ENCODE measurements around the gene KIAA1671.

Gene KIAA1671

DNA sequence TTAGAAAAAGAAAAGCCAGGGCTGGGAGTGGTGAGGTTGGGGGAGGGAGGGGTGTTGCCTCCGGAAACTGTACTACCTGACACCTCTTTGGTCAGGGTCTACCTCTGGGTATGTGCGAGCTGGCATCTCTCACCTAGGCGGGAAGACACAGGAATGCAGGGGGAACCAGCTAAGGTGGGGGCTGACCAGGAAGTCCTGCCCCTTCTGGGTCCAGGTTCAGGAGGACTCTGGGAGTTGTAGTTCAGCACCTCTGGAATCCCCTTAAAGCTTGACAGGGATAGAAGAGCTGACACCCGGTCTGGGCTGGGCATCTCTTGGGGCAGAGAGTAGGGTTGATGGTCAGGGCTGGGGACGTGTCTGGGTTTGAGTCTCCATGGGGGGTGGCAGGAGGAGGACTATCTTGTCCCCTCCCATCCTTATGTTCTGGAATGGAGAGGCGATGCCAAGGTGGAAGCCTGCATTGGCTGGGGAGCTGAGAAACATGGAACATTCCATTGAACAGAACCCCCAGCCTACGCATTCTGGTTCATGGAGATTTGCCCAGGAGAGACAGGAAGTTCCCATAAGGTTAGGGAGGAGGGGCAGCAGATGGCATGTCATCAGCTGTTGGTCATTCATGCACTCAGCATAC is 2.1 kb upstream of the KIAA1671 start:
- in situ Hi-C loops (cut with MboI; ENCODE audit: low sequenced_read_pairs): no loop called here

DNA sequence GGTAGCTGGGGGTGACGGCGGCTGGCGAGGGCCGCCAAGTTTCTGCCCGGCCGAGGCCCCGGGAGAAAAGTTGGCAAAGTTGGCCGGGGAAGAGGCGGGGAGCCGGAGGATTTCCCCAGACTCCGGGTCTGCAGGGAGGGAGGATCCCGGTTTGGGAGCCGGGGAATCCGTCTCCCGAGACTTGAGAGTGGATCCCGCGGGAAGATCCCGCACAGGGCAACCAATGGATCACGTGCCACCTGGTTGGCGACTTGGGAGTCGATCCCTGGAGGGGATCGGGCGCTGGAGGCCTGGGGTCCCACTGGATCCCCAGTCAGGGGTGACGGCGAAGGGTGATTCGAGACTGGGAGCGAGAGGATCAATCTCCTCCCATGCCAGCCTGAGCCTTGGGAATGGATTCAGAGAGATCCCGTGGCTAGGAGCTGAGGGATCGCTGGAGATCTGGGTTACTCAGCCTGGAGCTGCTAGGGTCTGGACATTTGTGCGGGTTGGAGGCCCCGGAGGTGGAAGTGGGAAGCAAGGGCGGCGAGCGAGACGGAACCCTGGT is 394 bp downstream of the KIAA1671 start:
- in situ Hi-C loops (cut with MboI; ENCODE audit: low sequenced_read_pairs): no loop called here

DNA sequence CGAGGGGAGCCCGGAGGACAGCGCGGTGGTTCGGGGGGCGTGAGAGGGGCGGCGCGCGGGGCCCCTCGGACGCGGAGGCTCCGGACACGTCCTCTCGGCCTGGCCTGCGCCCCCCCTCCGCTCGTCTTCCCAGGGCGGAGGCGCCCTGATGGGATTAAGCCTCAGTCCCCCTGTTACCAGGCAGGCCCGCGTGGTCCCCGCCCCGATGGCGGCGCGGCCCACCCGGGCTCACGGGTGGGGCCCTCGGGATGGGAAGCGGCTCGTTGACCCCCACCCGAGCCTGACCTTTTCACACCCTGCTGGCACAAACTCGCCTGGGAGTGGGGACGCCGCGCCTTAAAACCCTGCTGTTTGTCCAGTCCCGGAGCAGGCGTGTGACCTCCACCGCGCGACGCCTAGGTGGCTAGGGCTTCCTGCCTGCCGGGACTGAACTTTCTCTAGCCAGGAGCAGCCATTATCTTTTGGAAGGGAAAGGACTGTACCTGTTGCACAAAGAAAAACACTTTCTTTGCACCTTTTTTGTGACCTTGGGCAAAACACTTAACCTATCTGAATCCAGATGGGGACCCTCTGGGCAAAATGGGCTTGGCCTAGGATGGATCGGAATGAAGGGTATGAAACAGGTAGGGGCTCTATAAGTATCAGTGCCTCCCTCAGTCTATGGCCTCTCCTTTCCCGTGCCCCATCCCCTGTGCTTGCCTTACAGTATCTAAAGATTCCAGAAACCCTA is 1.0 kb downstream of the KIAA1671 start:
- in situ Hi-C loops (cut with MboI; ENCODE audit: low sequenced_read_pairs): no loop called here

DNA sequence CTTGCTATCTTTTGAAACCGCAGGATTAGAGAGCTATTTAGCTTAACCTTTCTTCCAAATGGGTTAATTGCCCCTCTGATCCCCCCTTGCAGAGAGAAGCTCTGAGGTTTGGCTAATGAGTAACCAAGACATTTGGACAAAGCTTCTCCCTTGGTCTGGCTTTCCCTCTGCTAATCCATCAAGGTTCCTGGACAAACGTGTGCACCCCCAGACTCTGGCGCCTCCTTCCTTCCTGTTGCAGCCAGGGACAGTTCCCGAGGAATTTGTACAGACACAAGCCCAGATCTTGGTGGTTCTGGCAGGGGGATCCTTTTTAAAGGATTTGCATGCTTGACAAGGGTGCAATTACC is 1.6 kb downstream of the KIAA1671 start:
- in situ Hi-C loops (cut with MboI; ENCODE audit: low sequenced_read_pairs): no loop called here

DNA sequence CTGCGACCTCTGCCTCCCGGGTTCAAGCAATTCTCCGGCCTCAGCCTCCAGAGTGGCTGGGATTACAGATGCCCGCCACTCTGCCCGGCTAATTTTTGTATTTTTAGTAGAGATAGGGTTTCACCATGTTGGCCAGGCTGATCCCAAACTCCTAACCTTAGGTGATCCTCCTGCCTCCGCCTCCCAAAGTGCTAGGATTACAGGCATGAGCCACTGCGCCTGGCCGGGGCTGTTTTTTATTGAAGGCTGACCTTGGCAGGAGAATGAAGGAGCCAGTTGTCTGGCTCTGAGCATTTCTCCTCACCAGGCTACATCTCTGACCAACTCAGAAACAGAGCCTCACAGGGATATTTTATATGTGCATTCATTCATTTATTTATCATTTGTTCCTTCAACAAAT is 2.3 kb downstream of the KIAA1671 start:
- in situ Hi-C loops (cut with MboI; ENCODE audit: low sequenced_read_pairs): no loop called here

DNA sequence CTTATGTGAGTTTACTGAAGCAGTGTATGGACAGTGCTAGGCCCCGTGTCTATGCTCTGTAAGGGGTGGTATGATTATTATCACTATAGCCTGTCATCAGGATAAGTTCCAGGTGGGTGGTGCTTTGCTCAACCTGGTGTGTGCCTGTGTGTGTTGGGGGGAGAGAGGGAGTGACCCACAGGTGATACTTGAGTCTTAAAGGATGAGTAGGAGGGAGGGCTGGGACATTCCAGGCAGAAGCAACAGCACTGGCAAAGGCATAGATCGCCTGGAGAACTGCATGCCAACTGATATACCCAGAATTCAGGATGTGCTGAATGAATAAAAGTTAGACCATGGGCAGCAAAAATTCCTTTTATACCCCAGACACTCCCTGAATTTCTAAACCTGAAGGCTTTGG is 4.5 kb downstream of the KIAA1671 start:
- in situ Hi-C loops (cut with MboI; ENCODE audit: low sequenced_read_pairs): no loop called here

DNA sequence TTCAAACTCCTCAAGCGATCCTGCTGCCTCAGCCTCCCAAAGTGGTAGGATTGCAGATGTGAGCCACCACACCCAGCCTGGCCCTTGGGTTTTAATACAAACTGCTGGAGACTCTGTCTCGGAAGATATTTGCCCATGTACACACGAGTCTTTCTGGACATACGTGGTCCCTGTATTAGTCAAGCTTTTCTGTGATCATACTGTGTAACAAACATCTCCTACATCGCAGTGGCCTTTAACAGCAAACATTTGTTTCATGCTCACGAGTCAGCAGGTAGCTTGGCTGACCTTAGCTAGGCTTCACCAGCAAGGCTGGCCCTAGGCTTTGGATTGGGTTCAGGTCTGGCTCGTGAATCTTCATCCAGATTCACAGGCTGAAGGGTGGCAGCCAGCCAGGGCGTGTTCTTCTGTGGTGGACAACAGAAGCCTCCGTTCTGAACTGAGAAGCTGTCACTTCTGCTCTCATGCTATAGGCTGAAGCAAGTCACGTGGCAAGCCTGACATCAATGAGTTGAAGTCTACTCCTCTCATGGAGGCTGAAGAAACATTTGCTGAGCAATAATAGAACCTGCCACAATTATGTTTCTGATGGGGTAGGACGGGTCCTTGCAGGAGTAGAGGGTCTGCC is 8.8 kb downstream of the KIAA1671 start:
- in situ Hi-C loops (cut with MboI; ENCODE audit: low sequenced_read_pairs): no loop called here

DNA sequence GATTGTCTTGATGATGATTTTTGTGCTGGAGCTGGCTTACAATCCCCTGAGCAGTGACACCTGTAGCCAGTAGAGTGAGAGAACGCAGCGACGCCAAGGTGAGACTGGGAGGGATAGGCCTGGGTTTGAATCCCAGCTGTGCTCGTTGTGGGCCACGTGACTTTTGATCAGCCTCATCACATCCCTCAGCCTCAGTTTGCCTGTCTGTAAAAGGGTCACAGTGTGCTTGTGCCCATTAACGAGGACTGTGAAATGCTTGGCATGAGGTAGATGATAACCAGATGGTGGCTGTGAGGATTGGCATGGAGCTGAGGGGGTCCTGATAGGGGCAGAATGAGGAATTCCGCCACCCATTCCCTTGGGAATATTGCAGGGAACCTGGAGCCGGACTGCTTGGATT is 9.6 kb downstream of the KIAA1671 start:
- in situ Hi-C loops (cut with MboI; ENCODE audit: low sequenced_read_pairs): no loop called here

DNA sequence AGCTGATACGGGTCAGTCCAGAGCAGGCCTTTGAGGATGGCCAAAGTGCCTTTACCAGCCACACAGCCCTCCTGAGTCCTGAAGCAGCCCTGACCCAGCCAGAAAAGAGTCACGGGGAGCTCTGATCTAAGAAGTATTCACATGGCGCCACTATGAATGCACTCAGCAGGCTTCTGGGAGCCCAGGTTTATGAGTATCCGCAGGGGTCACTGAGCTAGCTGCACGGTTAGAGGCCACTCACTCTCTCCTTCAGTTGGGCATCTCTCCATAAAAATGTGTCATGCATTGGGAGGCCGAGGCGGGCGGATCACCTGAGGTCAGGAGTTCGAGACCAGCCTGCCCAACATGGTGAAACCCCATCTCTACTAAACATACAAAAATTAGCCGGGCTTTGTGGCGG is 10.3 kb downstream of the KIAA1671 start:
- in situ Hi-C loops (cut with MboI; ENCODE audit: low sequenced_read_pairs): no loop called here

DNA sequence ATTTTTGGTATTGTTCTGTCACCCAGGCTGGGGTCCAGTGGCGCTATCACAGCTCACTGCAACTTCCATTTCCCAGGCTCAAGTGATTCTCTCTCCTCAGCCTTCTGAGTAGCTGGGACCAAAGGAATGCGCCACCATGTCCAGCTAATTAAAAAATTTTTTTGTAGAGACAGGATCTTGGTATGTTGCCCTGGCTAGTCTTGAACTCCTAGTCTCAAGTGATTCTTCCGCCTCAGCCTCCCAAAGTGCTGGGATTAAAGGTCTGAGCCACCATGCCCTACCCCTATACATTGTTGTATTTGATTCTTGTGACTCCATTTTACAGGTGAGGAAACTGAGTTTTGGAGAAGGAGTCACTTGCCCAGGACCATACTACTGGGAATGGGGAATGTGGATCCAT is 11.9 kb downstream of the KIAA1671 start:
- in situ Hi-C loops (cut with MboI; ENCODE audit: low sequenced_read_pairs): no loop called here

DNA sequence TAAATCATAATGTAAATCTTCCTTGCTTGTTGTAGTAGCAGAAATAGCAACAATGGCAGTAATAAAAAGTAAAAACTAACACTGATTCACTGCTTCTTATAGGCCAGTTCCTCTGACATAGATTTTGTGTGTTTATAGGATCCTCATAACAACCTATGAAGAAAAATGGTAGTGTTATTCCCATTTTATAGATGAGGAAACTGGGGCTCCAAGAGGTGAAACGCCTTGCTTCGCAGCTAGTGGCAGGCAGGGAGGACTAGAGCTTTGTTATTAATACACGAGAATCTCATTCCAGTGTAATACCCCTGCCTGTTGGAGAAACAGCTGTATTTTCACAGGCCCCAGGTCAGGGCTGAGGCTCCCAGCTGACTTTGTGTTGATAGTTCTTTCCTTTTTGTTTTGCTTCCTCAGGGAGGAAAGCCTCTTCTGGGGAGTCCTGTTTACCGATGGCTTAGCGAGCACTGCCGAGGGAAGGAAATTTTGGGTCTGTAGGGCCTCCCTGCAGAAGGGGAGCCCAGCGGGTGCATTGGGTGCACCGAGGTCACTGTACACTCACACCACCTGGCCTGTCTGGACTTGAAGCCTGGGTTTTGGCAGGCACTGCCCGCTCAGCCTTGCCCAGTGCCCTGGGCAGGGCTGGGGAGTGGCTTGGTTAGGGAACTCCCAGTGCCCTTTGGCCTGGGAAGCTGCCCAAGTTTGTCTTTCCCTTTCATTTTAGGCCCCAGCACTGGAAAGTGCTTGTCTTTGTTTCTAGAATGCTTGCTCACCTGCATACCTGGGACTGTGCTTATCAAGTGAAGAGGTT is 13.5 kb downstream of the KIAA1671 start:
- in situ Hi-C loops (cut with MboI; ENCODE audit: low sequenced_read_pairs): no loop called here

DNA sequence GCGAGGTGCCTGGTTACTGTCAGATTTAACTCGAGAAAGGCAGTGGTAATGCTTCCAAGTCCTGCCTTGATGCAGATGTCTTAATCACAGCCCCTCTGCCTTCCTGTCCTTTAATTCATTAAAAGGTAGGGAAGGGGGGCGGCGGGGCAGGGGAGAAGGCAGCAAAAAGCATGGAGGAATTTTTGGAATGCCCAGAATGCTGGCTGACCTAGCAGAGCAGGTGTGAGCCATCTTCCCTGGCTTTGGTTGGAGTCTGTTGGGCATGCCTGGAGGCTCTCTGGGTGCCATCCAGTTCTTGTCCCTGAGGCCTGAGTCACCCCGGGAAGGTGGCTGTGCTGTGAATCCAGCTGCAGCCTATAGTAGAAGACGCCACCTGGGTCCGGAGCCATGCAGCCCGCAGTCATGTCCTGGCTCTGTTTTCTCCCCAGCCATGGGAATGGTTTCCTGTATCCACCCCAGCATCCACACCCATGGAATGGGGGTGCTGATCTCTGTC is 15.6 kb downstream of the KIAA1671 start:
- in situ Hi-C loops (cut with MboI; ENCODE audit: low sequenced_read_pairs): no loop called here

DNA sequence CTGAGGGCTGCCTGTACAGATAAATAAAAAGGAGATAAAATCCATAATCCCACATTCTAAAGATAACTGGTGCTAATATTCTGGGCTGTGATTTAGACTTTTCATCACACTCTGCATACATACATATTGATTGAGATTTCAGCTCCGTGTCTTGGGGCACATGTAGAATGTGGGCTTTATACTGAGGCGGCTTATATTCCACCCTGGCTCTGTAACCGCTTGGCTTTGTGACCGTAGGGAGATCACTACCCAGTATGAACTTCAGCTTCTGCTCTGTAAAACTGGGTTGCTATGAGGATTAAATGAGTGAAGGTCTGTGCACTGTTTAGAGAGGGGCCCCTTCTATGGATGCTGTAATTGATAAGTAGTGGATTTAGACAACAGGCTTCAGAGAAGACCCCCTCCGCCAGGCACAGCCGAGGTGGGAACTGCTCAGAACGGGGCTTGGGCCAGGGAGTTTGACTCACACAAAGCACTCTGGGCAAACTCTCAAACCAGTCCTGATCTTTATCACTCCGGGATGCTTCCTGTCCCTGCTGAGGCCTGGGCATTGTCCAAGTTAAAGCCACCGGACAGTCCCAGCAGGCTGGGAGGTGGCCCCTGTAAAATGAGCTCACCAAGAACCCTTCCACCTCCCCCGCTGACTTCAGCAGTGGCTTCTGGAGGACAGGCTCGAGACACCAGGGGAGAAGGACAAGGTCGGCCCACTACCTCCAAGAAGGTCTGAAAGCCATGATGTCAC is 17.2 kb downstream of the KIAA1671 start:
- in situ Hi-C loops (cut with MboI; ENCODE audit: low sequenced_read_pairs): no loop called here

DNA sequence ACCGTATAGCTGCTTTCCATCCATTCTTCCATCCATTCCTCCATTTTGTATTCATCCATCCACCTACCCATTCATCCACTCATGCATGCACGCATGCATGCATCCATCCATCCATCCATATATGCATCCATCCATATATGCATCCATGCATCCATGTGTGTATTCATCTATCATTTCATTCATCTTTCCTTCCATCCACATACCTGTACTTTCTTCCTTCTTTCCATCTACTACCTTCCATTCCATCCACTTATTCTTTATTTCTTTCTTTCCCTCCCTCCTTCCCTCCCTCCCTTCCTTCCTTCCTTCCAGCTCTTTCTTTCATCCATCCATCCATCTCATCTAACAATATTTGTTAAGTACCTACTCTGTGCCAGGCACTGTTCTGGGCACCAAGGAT is 19.9 kb downstream of the KIAA1671 start:
- in situ Hi-C loops (cut with MboI; ENCODE audit: low sequenced_read_pairs): no loop called here

DNA sequence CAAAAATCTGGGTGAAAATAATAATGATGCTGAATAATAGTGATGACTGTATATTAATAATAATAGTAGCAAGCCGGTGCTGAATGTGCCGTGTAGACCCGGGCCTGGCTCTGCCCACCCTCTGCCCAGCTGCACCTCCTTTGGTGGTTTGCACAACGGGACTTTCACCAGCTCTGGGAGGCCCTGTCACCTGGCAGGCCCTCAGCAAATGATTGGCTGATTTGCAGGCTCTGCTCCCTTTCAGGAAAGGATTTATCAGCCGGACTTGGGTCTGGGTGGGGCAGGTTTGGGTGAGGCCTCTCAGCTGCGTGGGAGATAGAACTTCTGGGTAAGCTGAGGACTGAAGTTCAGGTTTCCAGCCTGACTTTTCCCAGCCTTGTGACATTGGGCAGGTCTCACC is 21.4 kb downstream of the KIAA1671 start:
- in situ Hi-C loops (cut with MboI; ENCODE audit: low sequenced_read_pairs): no loop called here

DNA sequence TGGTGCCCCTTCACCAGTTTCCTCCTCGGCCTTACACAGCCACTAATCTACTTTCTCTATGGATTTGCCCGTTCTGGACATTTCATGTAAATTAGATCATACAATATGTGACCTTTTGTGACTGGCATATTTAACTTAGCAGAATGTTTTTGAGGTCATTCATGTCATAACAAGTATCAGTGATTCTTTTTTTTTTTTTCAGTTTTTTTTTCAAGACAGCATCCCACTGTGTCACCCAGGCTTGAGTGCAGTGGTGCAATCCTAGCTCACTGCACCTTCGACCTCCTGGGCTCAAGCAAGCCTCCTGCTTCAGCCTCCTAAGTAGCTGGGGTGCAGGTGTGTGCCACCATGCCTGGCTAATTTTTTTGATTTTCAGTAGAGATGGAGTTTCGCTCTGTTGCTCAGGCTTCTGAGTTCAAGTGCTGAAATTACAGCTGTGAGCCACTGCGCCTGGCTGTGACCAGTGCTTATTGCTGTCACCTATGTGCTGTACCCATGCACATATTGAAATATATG is 22.7 kb downstream of the KIAA1671 start:
- in situ Hi-C loops (cut with MboI; ENCODE audit: low sequenced_read_pairs): no loop called here

DNA sequence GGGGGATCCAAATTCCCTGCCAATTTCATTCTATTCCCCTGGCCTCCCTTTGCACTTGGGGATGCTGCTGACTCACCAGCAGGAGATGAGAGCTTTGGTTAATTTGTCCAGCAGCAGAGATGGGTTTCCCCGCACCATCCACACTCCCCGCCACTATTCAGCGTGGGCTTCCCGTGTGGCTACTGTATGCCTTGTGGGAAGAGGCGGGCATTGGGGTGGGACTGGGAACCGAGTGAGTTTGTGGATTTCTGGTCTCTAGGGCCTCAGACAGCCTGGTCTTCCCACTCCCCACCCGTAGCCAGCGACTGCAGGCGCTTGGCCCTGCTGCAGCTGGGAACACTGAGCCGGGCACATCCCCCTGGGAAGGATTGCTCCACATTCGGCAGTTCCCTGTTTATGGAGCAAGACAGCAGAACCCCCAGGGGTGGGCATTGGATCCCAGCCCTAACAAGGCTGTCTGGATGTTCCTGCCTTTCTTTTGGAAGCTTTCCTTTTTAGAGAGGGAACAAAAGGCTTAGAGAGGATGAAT is 23.4 kb downstream of the KIAA1671 start:
- in situ Hi-C loops (cut with MboI; ENCODE audit: low sequenced_read_pairs): no loop called here

DNA sequence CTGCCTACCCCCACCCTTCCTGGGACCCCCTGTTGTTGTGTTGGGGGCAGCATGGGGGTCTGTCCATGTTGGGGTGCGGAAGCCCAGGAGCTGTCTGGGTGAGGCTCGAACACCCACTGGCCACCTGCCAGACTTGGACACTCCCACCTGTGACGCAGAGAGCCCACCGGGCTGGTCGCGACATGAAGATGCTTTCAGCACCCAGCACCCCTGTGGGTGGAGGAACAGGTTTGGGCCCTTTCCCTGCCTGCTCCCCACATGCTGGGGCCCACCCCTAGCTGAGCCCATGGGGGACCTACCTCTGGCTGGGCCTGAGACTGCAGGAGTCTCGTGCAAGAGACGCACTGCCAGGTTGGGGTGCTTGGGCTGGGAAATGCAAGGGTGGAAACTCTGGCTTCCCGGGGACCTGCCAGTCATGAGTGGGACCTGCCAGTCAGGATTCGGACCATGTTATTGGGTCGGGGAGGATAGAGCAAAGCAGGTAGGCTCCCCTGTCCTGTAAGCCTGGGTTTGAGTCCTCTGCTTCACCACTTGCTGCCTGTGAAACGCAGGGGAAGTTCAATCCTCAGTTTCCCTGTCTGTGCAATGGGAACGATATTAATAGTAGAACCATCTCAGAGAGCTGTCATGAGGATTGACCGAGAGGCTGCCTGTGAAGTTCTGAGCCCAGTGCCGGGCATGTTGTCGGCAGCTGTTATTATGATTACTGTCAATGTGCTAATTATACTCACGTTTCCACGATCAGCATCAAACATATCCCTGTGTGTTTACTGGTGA is 24.1 kb downstream of the KIAA1671 start:
- in situ Hi-C loops (cut with MboI; ENCODE audit: low sequenced_read_pairs): no loop called here

Data from hTERT RPE-1 (cell line).